Transverse colon (tissue), 4 donors: ENCODE data around the gene ROPN1L.

Experiments
- POLR2A ChIP-seq: fragments of 450-650 bp; IDR thresholded peaks from one replicate; pipeline ENCODE4 v1.6.1; 2016; ENCODE audit warnings: antibody characterized with exemption, mild to moderate bottlenecking, moderate library complexity
- POLR2AphosphoS5 ChIP-seq, 3 donors: sonication (generic); formaldehyde crosslinking; IDR thresholded peaks; one replicate each; pipeline ENCODE4 v1.6.1; 2016; ENCODE audit warnings: antibody characterized with exemption in 3 of 3
- TF ChIP-seq, protein P1 (sequence below), 5 experiments: fragments of 200-600 bp in 3 of 5; fragments of 450-650 bp in 2 of 5; sonication (generic) in 3 of 5; IDR thresholded peaks; 1 replicate in 2 of 5; 2 replicates in 3 of 5; pipeline ENCODE4 v1.5.1; 2016 to 2017; ENCODE audit warnings: antibody characterized with exemption in 5 of 5, inconsistent platforms in 3 of 5, mild to moderate bottlenecking in 2 of 5, moderate library complexity in 1 of 5

DNA sequence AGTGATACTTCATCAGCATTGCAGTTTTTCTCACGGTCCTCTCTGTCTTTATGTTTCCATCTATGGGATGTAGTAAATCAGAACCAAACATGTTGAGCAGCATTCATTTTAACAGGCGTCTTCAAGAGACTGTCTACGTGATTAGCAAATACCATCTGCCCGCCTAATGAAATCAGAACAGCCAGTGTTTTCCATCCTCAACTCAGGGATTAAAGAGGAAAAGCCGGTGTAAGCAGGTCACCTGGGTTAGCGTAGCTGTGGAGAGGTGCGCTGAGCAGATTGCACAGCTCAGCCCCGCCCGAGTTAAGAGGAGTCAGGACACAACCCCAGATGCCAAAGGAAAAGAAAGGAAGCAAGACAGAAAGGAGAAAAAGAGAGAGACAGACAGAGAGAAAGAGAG is 67.9 kb downstream of the ROPN1L start:
- TF ChIP-seq POLR2AphosphoS5 (IDR thresholded peaks at IDR 0.05) (no peak), POLR2A (no peak)
- TF ChIP-seq, protein P1, sequence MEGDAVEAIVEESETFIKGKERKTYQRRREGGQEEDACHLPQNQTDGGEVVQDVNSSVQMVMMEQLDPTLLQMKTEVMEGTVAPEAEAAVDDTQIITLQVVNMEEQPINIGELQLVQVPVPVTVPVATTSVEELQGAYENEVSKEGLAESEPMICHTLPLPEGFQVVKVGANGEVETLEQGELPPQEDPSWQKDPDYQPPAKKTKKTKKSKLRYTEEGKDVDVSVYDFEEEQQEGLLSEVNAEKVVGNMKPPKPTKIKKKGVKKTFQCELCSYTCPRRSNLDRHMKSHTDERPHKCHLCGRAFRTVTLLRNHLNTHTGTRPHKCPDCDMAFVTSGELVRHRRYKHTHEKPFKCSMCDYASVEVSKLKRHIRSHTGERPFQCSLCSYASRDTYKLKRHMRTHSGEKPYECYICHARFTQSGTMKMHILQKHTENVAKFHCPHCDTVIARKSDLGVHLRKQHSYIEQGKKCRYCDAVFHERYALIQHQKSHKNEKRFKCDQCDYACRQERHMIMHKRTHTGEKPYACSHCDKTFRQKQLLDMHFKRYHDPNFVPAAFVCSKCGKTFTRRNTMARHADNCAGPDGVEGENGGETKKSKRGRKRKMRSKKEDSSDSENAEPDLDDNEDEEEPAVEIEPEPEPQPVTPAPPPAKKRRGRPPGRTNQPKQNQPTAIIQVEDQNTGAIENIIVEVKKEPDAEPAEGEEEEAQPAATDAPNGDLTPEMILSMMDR (IDR thresholded peaks at IDR 0.05): no peak
